IMR-90 (cell line): ENCODE results near the gene VEZT. TPM values are rescaled to one million over a fixed set of nuclear protein-coding genes. Genes with fewer than 3 reads are reported as not detected.

Experiments
- ATAC-seq: fragments of 200-7000 bp; cut with Tn5 transposase; 2 replicates; pipeline ENCODE4 v1.9.1; 2020; ENCODE audit warnings: low read depth, mild to moderate bottlenecking, moderate library complexity
- BruUV-seq: library from RNA; stranded (reverse); fragments of 400-500 nt; replicated peaks from 2 replicates; lab custom pipeline; 2021; lab: Mats Ljungman, UMichigan
- CTCF ChIA-PET: fragments of 300-600 bp; formaldehyde crosslinking; extraction: SDS; loops from one replicate; lab custom pipeline; 2021; ENCODE audit warnings: antibody characterized with exemption; lab: Yijun Ruan, JAX
- POLR2A ChIA-PET: fragments of 300-600 bp; sonication (Branson Sonifier 250); formaldehyde crosslinking; loops from one replicate; lab custom pipeline; 2022; ENCODE audit warnings: antibody characterized with exemption; ENCODE audit not compliant: unreplicated experiment; lab: Charles Lee
- DNase-seq: peaks from one replicate; pipeline ENCODE4 v3.0.0; 2013
- H2AFZ ChIP-seq: replicated peaks from 2 replicates; pipeline ENCODE3; 2013; ENCODE audit warnings: low read length, mild to moderate bottlenecking; ENCODE audit not compliant: poor library complexity
- H2AK5ac ChIP-seq: 2 replicates; pipeline ENCODE4 v1.6.1; 2013; ENCODE audit warnings: low read depth, low read length, inconsistent platforms
- H2AK9ac ChIP-seq: replicated peaks from 2 replicates; pipeline ENCODE3; 2013; ENCODE audit warnings: mild to moderate bottlenecking, low read depth, low read length, moderate library complexity; ENCODE audit not compliant: poor library complexity
- H2BK120ac ChIP-seq: 2 replicates; pipeline ENCODE4 v1.6.1; 2013; ENCODE audit warnings: low read depth, low read length, inconsistent platforms
- H2BK15ac ChIP-seq: 3 replicates; pipeline ENCODE4 v1.6.1; 2013; ENCODE audit warnings: low read depth, low read length, inconsistent platforms
- H2BK20ac ChIP-seq: 2 replicates; pipeline ENCODE4 v1.6.1; 2013; ENCODE audit warnings: low read depth, mild to moderate bottlenecking, inconsistent platforms, low read length, moderate library complexity
- H2BK5ac ChIP-seq: 2 replicates; pipeline ENCODE4 v1.6.1; 2013; ENCODE audit warnings: mild to moderate bottlenecking, low read depth, low read length, inconsistent platforms; ENCODE audit not compliant: poor library complexity, severe bottlenecking
- H3K14ac ChIP-seq: replicated peaks from 2 replicates; pipeline ENCODE4 v1.6.1; 2013; ENCODE audit warnings: low read depth, low read length, inconsistent platforms
- H3K18ac ChIP-seq: 2 replicates; pipeline ENCODE4 v1.6.1; 2013; ENCODE audit warnings: low read depth, low read length, control low read depth
- H3K23ac ChIP-seq: 2 replicates; pipeline ENCODE4 v1.6.1; 2013; ENCODE audit warnings: low read depth, low read length, inconsistent platforms
- H3K27ac ChIP-seq: 2 replicates; pipeline ENCODE4 v1.5.1; 2013; ENCODE audit warnings: mild to moderate bottlenecking, control low read depth, low read length; ENCODE audit not compliant: insufficient read depth
- H3K27me3 ChIP-seq: 2 replicates; pipeline ENCODE4 v1.6.1; 2013; ENCODE audit warnings: low read length; ENCODE audit not compliant: control insufficient read depth, insufficient read depth
- H3K36me3 ChIP-seq: 2 replicates; pipeline ENCODE4 v1.6.1; 2013; ENCODE audit warnings: low read length, mixed read lengths; ENCODE audit not compliant: control insufficient read depth, insufficient read depth
- H3K4ac ChIP-seq: 2 replicates; pipeline ENCODE4 v1.6.1; 2013; ENCODE audit warnings: low read depth, low read length, inconsistent platforms
- H3K4me1 ChIP-seq: 2 replicates; pipeline ENCODE4 v1.6.1; 2013; ENCODE audit warnings: low read length, mixed read lengths; ENCODE audit not compliant: control insufficient read depth, insufficient read depth
- H3K4me2 ChIP-seq: 2 replicates; pipeline ENCODE4 v1.6.1; 2013; ENCODE audit warnings: low read depth, mild to moderate bottlenecking, control low read depth, low read length, moderate library complexity
- H3K4me3 ChIP-seq: 2 replicates; pipeline ENCODE4 v1.5.1; 2013; ENCODE audit warnings: low read depth, mild to moderate bottlenecking, control low read depth, low read length, moderate library complexity; ENCODE audit not compliant: insufficient read depth
- H3K56ac ChIP-seq: 2 replicates; pipeline ENCODE4 v1.6.1; 2013; ENCODE audit warnings: low read length, inconsistent platforms; ENCODE audit not compliant: insufficient read depth; ENCODE audit errors: extremely low read depth
- H3K79me1 ChIP-seq, 2 experiments: 2 replicates each; pipeline ENCODE4 v1.6.1; 2013; ENCODE audit warnings: low read length in 2 of 2, inconsistent platforms in 1 of 2, low read depth in 1 of 2
- H3K9ac ChIP-seq: 2 replicates; pipeline ENCODE4 v1.6.1; 2013; ENCODE audit warnings: low read depth, low read length, control low read depth
- H3K9me1 ChIP-seq: 2 replicates; pipeline ENCODE4 v1.6.1; 2013; ENCODE audit warnings: low read length, inconsistent platforms; ENCODE audit not compliant: insufficient read depth
- H3K9me3 ChIP-seq: 2 replicates; pipeline ENCODE4 v1.6.1; 2013; ENCODE audit warnings: low read length; ENCODE audit not compliant: control insufficient read depth, insufficient read depth
- H4K20me1 ChIP-seq: 2 replicates; pipeline ENCODE4 v1.6.1; 2013; ENCODE audit warnings: low read length, inconsistent platforms; ENCODE audit not compliant: insufficient read depth
- H4K5ac ChIP-seq: 2 replicates; pipeline ENCODE4 v1.6.1; 2013; ENCODE audit warnings: mild to moderate bottlenecking, low read depth, low read length, control low read depth
- H4K8ac ChIP-seq, 2 experiments: 2 replicates each; pipeline ENCODE4 v1.6.1; 2013; ENCODE audit warnings: low read depth in 2 of 2, low read length in 2 of 2, control low read depth in 1 of 2, inconsistent platforms in 1 of 2
- H4K91ac ChIP-seq: 2 replicates; pipeline ENCODE4 v1.6.1; 2013; ENCODE audit warnings: low read depth, low read length, inconsistent platforms; ENCODE audit not compliant: insufficient read depth
- BHLHE40 ChIP-seq: fragments of 150-350 bp; IDR thresholded peaks from 2 replicates; pipeline ENCODE4 v1.6.1; 2016; ENCODE audit warnings: mild to moderate bottlenecking, low read depth, low read length
- CEBPB ChIP-seq: IDR thresholded peaks from 2 replicates; pipeline ENCODE4 v1.6.1; 2012; ENCODE audit warnings: low read depth, low read length, improper control_type of control experiment
- CHD1 ChIP-seq: IDR thresholded peaks from 2 replicates; pipeline ENCODE4 v1.6.1; 2012; ENCODE audit warnings: low read depth, low read length, improper control_type of control experiment
- CTCF ChIP-seq: conservative IDR thresholded peaks from 2 replicates; pipeline ENCODE4 v1.5.1; 2012; ENCODE audit warnings: mild to moderate bottlenecking, low read depth, low read length, improper control_type of control experiment
- ELK1 ChIP-seq: fragments of 150-350 bp; IDR thresholded peaks from 2 replicates; pipeline ENCODE4 v1.6.1; 2016; ENCODE audit warnings: low read depth, mild to moderate bottlenecking, low read length, moderate library complexity, borderline replicate concordance
- FOS ChIP-seq: fragments of 150-350 bp; IDR thresholded peaks from 2 replicates; pipeline ENCODE4 v1.6.1; 2016; ENCODE audit warnings: low read depth, low read length
- MAFK ChIP-seq: IDR thresholded peaks from 2 replicates; pipeline ENCODE4 v1.6.1; 2012; ENCODE audit warnings: low read depth, low read length, improper control_type of control experiment
- MAZ ChIP-seq: IDR thresholded peaks from 2 replicates; pipeline ENCODE4 v1.6.1; 2012; ENCODE audit warnings: low read depth, mild to moderate bottlenecking, low read length, improper control_type of control experiment, moderate library complexity, borderline replicate concordance
- MXI1 ChIP-seq: IDR thresholded peaks from 2 replicates; pipeline ENCODE4 v1.6.1; 2012; ENCODE audit warnings: low read depth, mild to moderate bottlenecking, low read length, moderate library complexity, borderline replicate concordance
- NFE2L2 ChIP-seq: fragments of 150-350 bp; IDR thresholded peaks from 2 replicates; pipeline ENCODE4 v1.6.1; 2016; ENCODE audit warnings: low read depth, mild to moderate bottlenecking, low read length
- POLR2A ChIP-seq: IDR thresholded peaks from 2 replicates; pipeline ENCODE4 v1.6.1; 2012; ENCODE audit warnings: mild to moderate bottlenecking, low read depth, low read length
- RAD21 ChIP-seq: IDR thresholded peaks from 2 replicates; pipeline ENCODE4 v1.6.1; 2012; ENCODE audit warnings: low read length, improper control_type of control experiment
- RCOR1 ChIP-seq: IDR thresholded peaks from 2 replicates; pipeline ENCODE4 v1.6.1; 2012; ENCODE audit warnings: mild to moderate bottlenecking, low read length, improper control_type of control experiment; ENCODE audit not compliant: insufficient replicate concordance
- RFX5 ChIP-seq: IDR thresholded peaks from 2 replicates; pipeline ENCODE4 v1.8.0; 2012; ENCODE audit warnings: low read depth, mild to moderate bottlenecking, low read length, moderate library complexity
- SMC3 ChIP-seq: fragments of 150-350 bp; IDR thresholded peaks from 2 replicates; pipeline ENCODE4 v1.6.1; 2016; ENCODE audit warnings: low read depth, mild to moderate bottlenecking, antibody characterized with exemption, low read length, moderate library complexity
- USF2 ChIP-seq: fragments of 150-350 bp; IDR thresholded peaks from 2 replicates; pipeline ENCODE4 v1.6.1; 2017; ENCODE audit warnings: mild to moderate bottlenecking, antibody characterized with exemption, low read length, low read depth
- WGBS, 2 experiments: methylation state at CpG; one replicate each; pipeline versions ENCODE4 v1.1.5 to v1.1.7; 2013; ENCODE audit warnings: missing lambda C conversion rate in 2 of 2; ENCODE audit not compliant: insufficient read length in 1 of 2; ENCODE audit errors: extremely low coverage in 2 of 2; 5-methylcytosine and 5-hydroxymethylcytosine counted together
- dilution Hi-C: fragments of 300-500 bp; cut with HindIII; formaldehyde crosslinking; loops from one replicate; pipeline ENCODE4 v1.14.3; 2018; ENCODE audit warnings: low sequenced_read_pairs; ENCODE audit not compliant: unreplicated experiment
- in situ Hi-C: fragments of 300-500 bp; cut with MboI; formaldehyde crosslinking; loops from 3 replicates; pipeline ENCODE4 v1.14.3; 2019; ENCODE audit warnings: low sequenced_read_pairs, inconsistent platforms, mixed read lengths
- intact Hi-C: fragments of 100-400 bp; cut with micrococcal nuclease; formaldehyde crosslinking; loops from 2 replicates; pipeline ENCODE4 v1.10.0; 2022
- polyA plus RNA-seq, 3 experiments: library from polyadenylated mRNA; depleted of rRNA; stranded (reverse); fragments of >200 nt; gene quantifications; 2 replicates each; pipeline ENCODE4 v1.2.3, GENCODE V29; 2012; ENCODE audit warnings: low replicate concordance in 1 of 3
- total RNA-seq: library from RNA; depleted of rRNA; stranded (reverse); fragments of >200 nt; gene quantifications from 2 replicates; pipeline ENCODE4 v1.2.3, GENCODE V29; 2012

The VEZT gene
- total and polyA plus RNA-seq, 2 of the 4 experiments (the other 2 are of a cell fraction), result 54.5 to 90.2 TPM

GRCh38 chr12:95262808-95263207 is 45.2 kb downstream of the VEZT start:
- no peak overlapping the region for H4K91ac ChIP-seq
- H2BK5ac ChIP-seq, result peak overlapping the region; percentile 19
- no peak overlapping the region for H3K14ac ChIP-seq
- no peak overlapping the region for H3K56ac ChIP-seq
- H3K4ac ChIP-seq, result no peak overlapping the region
- DNase-seq (peak; percentile 14), ATAC-seq (no peak)
- H2BK120ac ChIP-seq, result no peak overlapping the region
- ChIA-PET CTCF (no interaction called here), POLR2A (no interaction called here)
- no peak overlapping the region for H4K8ac ChIP-seq
- H3K9ac ChIP-seq, result no peak overlapping the region
- peak overlapping the region; percentile 70; the same call in 1 of the 2 replicates for H3K23ac ChIP-seq
- no peak overlapping the region for H3K4me3 ChIP-seq
- TF ChIP-seq USF2, result no peak
- TF ChIP-seq CHD1, result no peak
- no peak for TF ChIP-seq RCOR1
- no peak for TF ChIP-seq RFX5
- no peak for TF ChIP-seq CEBPB
- no peak for TF ChIP-seq MXI1
- TF ChIP-seq BHLHE40, result no peak
- TF ChIP-seq MAZ, result no peak
- TF ChIP-seq MAFK, result no peak
- TF ChIP-seq RAD21, result no peak
- no peak for TF ChIP-seq NFE2L2
- no peak for TF ChIP-seq CTCF
- no peak for TF ChIP-seq POLR2A
- TF ChIP-seq ELK1, result no peak
- TF ChIP-seq FOS, result no peak
- TF ChIP-seq SMC3, result no peak
- peaks cover 22% of the 10 kb centered on the region for H3K36me3 ChIP-seq
- H3K4me2 ChIP-seq, result no peak overlapping the region
- H3K27ac ChIP-seq, result no peak overlapping the region
- H3K18ac ChIP-seq, result no peak overlapping the region
- H2AK9ac ChIP-seq, result no peak overlapping the region
- H3K9me1 ChIP-seq, result 0 out of 2 replicates have a peak, but pooled peaks cover 5% of the 10 kb centered on the region
- H2BK15ac ChIP-seq, result no peak overlapping the region
- peak overlapping the region; percentile 4; the same call in 1 of the 2 replicates for H2AK5ac ChIP-seq
- dilution Hi-C loops (no loop called here), in situ Hi-C loops (no loop called here), intact Hi-C loops (loop anchor here (5.0 kb wide), 1 partner anchor 41 kb away; no protein-coding TSS in a partner anchor)
- H2AFZ ChIP-seq, result no peak overlapping the region
- no peaks in the 10 kb centered on the region; the same call in none of the 2 replicates for H3K4me1 ChIP-seq
- H3K79me1 ChIP-seq, result peaks cover 19 to 27% of the 10 kb centered on the region in 2 experiments; a peak in 3 of 4 replicates
- no peak overlapping the region for H4K5ac ChIP-seq
- no peaks in the 10 kb centered on the region for H4K20me1 ChIP-seq
- WGBS, 2 experiments, result no CpG with 5 or more reads among the region's 3 CpGs
- no peak overlapping the region for H2BK20ac ChIP-seq
- BruUV-seq, result no TSS peak
- H3K27me3 ChIP-seq, result no peaks in the 10 kb centered on the region
- H3K9me3 ChIP-seq, result no peaks in the 10 kb centered on the region
